Endometrium (tissue), 2 donors: Measurements from ENCODE around the gene IL17RD.

Experiments used
- FAIRE-seq: peaks from 2 replicates; lab custom pipeline; 2012; peaks lifted over from hg19 to GRCh38; lab: Jason Lieb, UNC
- donor health status: control.
- donor health status: control.

IL17RD gene

DNA sequence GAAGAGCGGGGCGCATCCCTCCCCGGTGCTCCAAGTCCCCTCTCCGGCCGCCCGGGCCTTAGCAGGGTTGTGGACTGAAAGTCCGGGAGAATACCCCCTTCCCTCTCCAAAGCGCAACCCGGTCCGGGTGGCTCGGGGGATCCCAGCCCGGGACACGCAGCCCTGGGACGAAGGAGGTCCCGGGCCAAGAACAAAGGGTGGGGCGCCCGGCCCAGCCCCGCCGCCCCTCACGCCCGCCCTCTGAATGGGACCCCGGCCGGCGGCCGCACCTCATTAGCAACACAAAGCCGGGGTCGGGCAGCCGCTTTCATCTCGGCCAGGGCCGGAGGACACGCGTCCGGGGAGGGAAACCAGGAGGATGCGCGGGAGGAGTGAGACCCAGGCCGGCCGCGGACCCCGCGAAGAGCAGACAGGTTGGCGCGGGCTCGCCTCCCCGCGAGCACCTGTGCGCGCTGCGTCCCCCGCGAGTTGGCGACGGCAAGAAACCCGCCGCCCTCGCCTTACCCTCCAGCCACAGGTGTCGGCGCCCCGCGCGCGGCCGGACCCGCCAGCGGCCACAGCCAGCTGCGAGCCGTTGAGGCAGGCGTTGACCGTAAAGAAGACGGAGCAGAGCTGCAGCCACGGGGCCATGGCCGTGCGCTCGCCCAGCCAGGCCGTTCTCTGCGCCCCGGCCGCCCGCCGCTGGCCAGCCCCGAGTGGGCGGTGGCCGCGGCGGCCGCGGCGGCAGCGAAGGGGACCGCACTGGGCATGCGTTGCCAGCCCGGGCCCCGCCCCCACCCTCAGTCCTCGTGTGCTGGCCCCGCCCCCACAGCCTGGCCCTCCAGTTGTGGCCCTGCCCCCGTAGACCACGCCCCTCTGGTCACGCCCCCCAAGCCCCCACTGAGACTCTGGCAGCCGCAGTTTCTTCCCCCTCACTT, at the start of gene IL17RD:
TSS of gene IL17RD (minus strand) at position 697 of the 917 bp plus-strand sequence. CDS start at position 630, 67 bp downstream.
- FAIRE-seq, result no peak

- no peak for FAIRE-seq
Observed at GRCh38 chr3:57206423-57206822, 41.3 kb upstream of the IL17RD start.

- no peak for FAIRE-seq
Observed at GRCh38 chr3:57199895-57200297, 34.7 kb upstream of the IL17RD start, which contains the start of gene HESX1. TSS of gene HESX1 (minus strand) at chr3:57199978. CDS start at chr3:57199918, 60 bp downstream.

- no peak for FAIRE-seq
Observed at GRCh38 chr3:57194641-57195040, 29.5 kb upstream of the IL17RD start.

GRCh38 chr3:57192028-57192427, 26.9 kb upstream of the IL17RD start:
- FAIRE-seq, result no peak

DNA sequence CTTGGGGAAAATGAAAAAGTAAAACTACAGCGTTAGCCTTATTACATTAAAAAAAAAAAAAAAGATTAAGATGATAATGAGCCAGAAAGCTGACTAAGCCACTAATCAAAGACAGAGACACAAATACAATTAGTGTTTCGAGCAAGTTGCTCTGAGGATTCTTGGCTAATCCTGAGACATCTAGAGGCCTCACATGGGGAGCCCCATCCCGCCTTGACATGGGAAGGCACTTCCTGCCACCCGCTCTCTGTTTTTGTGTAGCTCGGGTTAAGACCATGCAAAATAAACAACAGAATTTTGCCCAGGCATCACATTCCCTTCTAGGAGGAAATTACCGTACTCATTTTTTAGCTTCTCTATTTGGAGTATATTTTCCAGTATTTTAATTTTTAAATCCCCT, 19.4 kb upstream of the IL17RD start:
- FAIRE-seq, result no peak

- no peak for FAIRE-seq
Observed at GRCh38 chr3:57179580-57180410, 14.6 kb upstream of the IL17RD start.

- FAIRE-seq, result no peak
Observed at GRCh38 chr3:57176045-57176444, 10.9 kb upstream of the IL17RD start.

DNA sequence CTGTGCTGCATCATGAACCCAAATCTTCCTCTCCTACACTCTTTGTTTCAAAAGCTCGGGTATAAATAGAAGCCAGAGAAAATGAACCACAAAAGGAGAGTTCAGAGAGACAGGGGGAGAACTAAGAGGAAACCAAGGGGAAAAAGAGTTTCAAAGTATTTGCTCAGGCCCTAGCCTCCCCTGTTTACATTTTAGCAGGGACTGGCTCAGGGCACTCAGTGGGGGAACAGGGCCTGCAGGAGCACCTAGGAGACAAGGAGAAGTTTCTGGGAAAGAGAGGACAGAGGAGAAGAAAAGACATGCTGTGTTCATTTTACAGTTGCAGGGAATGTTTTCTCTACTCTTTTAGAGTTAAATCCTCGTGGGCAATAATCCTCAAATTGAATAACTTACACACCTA, 8.5 kb upstream of the IL17RD start:
- no peak for FAIRE-seq

GRCh38 chr3:57170946-57171345, 5.8 kb upstream of the IL17RD start:
- no peak for FAIRE-seq

DNA sequence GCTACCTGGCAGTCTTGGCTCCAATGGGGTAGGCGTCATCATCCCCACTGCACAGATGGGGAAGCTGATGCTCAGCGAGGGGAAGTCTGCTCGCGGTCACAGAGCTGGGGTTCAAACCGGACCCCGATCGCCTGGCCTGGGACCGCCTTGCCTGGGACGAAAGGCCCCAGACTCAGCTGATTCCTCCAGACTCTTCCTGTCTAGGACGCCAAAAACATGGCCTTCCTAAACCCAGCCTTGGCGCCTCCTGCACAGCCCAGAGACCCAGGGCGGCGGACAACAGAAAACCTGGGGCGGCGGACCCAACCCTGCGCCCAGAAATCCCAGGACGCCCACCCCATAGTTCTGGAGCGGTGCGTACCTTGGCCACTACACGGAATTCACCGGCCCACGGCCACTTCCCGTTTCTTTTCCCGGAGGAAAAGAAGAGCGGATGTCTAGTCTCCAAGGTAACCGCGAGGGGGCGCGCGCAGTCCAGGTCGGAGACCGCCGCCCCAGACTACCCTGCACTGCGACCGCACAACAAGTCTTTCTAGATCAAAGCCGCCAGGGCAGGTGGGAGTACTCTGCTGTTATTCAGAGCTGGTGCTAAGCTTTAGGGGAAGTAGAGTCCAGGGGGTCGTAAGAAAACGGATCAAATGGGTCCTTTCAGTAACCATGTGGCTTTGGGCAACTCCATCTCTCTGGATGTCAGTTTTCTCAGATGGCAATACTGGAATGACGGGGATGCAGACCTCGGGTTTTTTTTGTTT, 4.9 kb upstream of the IL17RD start:
- FAIRE-seq, result no peak

- FAIRE-seq, result no peak
Observed at GRCh38 chr3:57169108-57169507, 4.0 kb upstream of the IL17RD start.

GRCh38 chr3:57168151-57168550, 3.0 kb upstream of the IL17RD start:
- FAIRE-seq, result no peak

- no peak for FAIRE-seq
Observed at GRCh38 chr3:57166660-57167059, 1.5 kb upstream of the IL17RD start.

- no peak for FAIRE-seq
Observed at GRCh38 chr3:57165641-57166040, 488 bp upstream of the IL17RD start.

DNA sequence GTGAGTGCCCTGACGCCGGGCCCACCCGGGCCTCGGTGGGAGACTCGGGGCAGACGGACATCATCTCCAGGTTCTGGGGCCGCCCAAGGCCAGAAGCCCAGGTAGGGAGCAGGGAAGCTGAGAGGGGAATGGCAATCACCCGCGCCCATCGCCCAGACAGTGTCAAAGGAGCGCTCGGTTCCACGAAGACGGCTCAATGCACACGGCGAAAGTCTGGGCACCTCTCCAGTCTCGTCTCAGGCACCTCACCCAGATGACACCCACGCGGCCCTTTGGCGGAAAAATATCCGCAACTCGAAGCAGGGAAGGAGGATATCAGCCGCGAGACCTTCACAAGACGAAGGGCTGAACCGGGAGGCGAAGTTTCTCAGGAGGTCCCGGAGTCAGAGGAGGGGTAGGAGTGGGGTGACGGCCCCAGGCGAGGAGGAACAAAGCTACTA, 916 bp downstream of the IL17RD start:
- FAIRE-seq, result no peak

DNA sequence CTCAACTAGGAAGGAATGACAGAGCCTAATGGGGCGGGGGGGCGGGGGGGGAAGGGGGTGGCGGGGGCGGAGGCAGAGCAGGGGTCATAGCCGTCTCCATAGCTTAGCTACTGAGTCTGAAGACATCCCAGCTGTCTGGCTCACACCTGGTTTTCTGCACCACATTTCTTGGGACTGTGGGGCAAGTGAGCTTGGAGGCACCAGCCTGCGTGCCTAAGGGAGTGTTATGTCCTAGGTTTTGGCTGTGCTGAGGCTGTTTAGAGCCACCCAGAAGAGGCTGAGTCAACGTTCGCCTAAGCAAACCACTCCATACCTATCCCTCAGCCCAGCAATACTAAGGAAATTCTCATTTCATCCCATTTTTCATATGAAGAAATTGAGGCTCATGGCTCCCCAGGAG, 1.4 kb downstream of the IL17RD start:
- FAIRE-seq, result no peak

GRCh38 chr3:57161915-57162314, 3.2 kb downstream of the IL17RD start:
- no peak for FAIRE-seq

DNA sequence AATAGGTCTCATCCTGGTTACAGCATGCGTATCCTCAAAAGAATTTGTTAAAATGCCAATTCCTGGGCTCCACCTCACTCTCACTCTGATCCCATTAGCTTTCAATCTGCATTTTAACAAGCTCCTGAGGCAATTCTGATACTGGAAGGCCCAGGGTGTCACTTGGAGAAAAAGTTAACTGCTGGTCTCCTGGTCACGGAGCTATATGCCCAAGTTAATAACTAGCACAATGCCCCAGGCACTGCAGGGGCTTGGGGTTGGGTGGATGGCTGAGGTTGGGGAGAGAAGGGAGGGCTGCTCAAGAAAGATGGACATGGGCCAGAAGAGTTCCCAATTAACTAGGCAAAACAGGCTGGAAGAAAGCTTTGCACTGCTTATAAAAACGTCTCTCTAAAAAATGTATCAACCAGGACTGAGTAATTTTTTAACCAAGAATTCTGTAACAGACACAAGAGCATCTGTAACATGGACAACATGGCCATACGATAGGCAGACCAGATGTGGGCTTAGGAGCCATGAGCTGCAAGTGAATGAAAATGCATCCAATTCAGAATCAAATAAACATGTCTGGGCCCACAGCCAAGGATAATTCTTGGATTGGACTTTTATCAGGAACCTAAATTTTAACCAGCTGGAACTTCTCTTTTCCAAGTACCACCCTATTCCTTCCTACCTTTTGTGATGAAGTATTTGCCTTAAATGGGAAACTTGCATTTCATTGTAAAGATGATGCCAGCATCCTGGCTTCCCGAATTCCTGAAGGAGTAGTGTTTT, 4.2 kb downstream of the IL17RD start:
- FAIRE-seq, result peak; percentile 93

- peak; percentile 89 for FAIRE-seq
Observed at GRCh38 chr3:57160076-57160764, 4.9 kb downstream of the IL17RD start.
